K562 treated with DMSO at 1 percent for 12 hours (cell line): ENCODE results near the gene HNRNPCL2. TPM values are rescaled to one million over a fixed set of nuclear protein-coding genes. Genes with fewer than 3 reads are reported as not detected.

ENCODE experiments used
- total RNA-seq: library from RNA; unstranded; fragments of 300-600 nt; gene quantifications from 2 replicates; pipeline ENCODE4 v1.2.3, GENCODE V29; 2022; ENCODE audit not compliant: insufficient read depth

HNRNPCL2 gene
- not detected in 2 replicates for total RNA-seq

DNA sequence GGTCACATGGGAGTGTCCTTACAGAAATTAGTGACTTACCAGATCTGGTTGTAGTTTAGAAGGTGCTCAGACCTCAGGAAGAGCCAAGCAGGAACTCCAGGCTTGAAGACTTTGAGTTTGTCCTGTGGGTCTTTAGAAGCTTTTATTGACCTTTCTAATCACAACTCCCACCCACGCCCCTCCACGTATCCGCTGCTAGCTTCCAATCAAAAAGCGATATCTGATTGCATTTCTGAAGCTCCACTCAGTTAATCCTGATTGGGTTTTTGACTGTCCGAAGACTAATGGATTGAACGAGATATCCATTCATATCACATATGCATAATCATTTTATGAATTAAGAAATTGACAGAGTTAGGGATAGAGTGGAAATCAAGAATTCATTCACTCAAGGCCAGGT is at the start of gene HNRNPCL2:
TSS of gene HNRNPCL2 (minus strand) at position 101 of the 400 bp plus-strand sequence. CDS start 454 bp downstream, outside the sequence.

DNA sequence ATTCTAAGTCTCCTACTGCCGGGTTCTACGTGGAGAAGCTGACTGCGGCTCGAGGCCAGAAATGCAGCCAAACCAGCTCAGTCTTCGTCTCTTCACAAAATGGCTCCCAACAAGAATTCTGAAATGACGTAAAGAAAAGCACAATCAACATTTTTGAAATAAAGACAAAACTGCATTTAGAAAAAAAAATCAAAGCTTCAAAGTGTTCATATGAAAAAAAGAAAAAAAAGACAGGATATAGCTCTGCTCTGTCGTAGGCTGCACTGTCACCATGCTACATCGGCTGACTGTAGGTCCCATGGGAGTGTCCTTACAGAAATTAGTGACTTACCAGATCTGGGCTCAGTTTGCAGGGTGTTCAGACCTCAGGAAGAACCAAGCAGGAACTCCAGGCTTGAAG is 48.9 kb upstream of the HNRNPCL2 start, which contains the start of gene HNRNPCL4:
TSS of gene HNRNPCL4 (minus strand) at position 101 of the 400 bp plus-strand sequence. CDS start 164 bp downstream, outside the sequence.

GRCh38 chr1:13155909-13156308 is 39.3 kb upstream of the HNRNPCL2 start, which contains the start of gene PRAMEF26:
TSS of gene PRAMEF26 (minus strand) at chr1:13156009. CDS start at chr1:13153095, 2,914 bp downstream.

GRCh38 chr1:13070474-13070873 is 46.2 kb downstream of the HNRNPCL2 start, which contains the start of gene PRAMEF25:
TSS of gene PRAMEF25 (plus strand) at chr1:13070774. CDS start at chr1:13073694, 2,920 bp downstream.

Other genes with a start within 250 kb of the HNRNPCL2 start
- not detected in 2 replicates for gene PRAMEF4, start 230.7 kb downstream of the HNRNPCL2 start, total RNA-seq
- not detected in 2 replicates for gene PRAMEF10, start 218.6 kb downstream of the HNRNPCL2 start, total RNA-seq
- gene PRAMEF7, start 200.2 kb downstream of the HNRNPCL2 start, total RNA-seq = not detected in 2 replicates
- gene PRAMEF6, start 169.3 kb downstream of the HNRNPCL2 start, total RNA-seq = not detected in 2 replicates
- gene PRAMEF27, start 60.3 kb downstream of the HNRNPCL2 start, total RNA-seq = not detected in 2 replicates
- gene HNRNPCL3, start 56.1 kb downstream of the HNRNPCL2 start, total RNA-seq = not detected in 2 replicates
- gene PRAMEF25, start 46.1 kb downstream of the HNRNPCL2 start, total RNA-seq = not detected in 2 replicates
- not detected in 2 replicates for gene PRAMEF26, start 39.2 kb upstream of the HNRNPCL2 start, total RNA-seq
- not detected in 2 replicates for gene HNRNPCL4, start 48.8 kb upstream of the HNRNPCL2 start, total RNA-seq
- not detected in 2 replicates for gene PRAMEF9, start 55.0 kb upstream of the HNRNPCL2 start, total RNA-seq
- gene PRAMEF13, start 84.6 kb upstream of the HNRNPCL2 start, total RNA-seq = not detected in 2 replicates
- not detected in 2 replicates for gene PRAMEF18, start 109.3 kb upstream of the HNRNPCL2 start, total RNA-seq
- gene PRAMEF5, start 137.3 kb upstream of the HNRNPCL2 start, total RNA-seq = not detected in 2 replicates
- not detected in 2 replicates for gene PRAMEF8, start 168.3 kb upstream of the HNRNPCL2 start, total RNA-seq
- not detected in 2 replicates for gene PRAMEF33, start 186.7 kb upstream of the HNRNPCL2 start, total RNA-seq
- gene PRAMEF15, start 198.7 kb upstream of the HNRNPCL2 start, total RNA-seq = not detected in 2 replicates
- not detected in 2 replicates for gene PRAMEF14, start 230.3 kb upstream of the HNRNPCL2 start, total RNA-seq